Measurements from ENCODE around the gene SOX5. TPM values are rescaled to one million over a fixed set of nuclear protein-coding genes. Genes with fewer than 3 reads are reported as not detected.

SOX5 gene
- total RNA-seq, 2 experiments from 2014 or later, result 0.50 TPM; not detected in 1

DNA sequence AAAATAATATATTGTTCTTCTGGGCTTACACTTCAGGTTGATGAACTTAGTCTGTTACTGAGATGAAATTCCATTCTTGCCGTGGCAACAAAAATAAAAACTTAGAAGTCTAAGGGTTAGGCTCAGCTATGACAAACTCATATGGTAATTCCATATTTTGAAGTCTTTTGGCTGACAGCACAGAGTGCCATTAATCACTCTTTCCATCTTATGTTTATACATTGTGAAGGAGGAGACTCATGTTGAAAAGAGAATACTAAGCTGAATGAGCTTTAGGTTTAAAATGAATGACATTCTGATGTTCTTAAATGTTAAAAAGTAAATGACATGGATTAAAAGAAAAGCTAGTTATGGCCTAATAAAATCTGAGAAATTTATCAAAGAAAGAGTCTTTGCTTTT, 291.9 kb downstream of the SOX5 start:
- peaks cover 4% of the 10 kb centered on the region for H3K9me3 Mint-ChIP-seq (ENCODE audit: low read depth)
- H3K36me3 Mint-ChIP-seq, result no peaks in the 10 kb centered on the region
- H3K4me1 Mint-ChIP-seq, result no peaks in the 10 kb centered on the region
- ATAC-seq (no peak), DNase-seq (no peak)
- H3K4me3 Mint-ChIP-seq, result no peak overlapping the region
- H3K27me3 Mint-ChIP-seq, result no peaks in the 10 kb centered on the region
- H3K27ac Mint-ChIP-seq, result no peak overlapping the region
- CTCF ChIA-PET, result no interaction called here

- ATAC-seq, result no peak
- Mint-ChIP-seq H3K27ac (no peak overlapping the region), H3K4me3 (no peak overlapping the region), H3K9me3 (ENCODE audit: low read depth) (peaks cover 4% of the 10 kb centered on the region), H3K36me3 (no peaks in the 10 kb centered on the region), H3K4me1 (no peaks in the 10 kb centered on the region), H3K27me3 (no peaks in the 10 kb centered on the region)
- DNase-seq, result no peak
- CTCF ChIA-PET, result no interaction called here
Measured at GRCh38 chr12:23655884-23656283, 293.6 kb downstream of the SOX5 start.

- DNase-seq, result no peak
- no peaks in the 10 kb centered on the region for H3K27me3 Mint-ChIP-seq
- H3K4me1 Mint-ChIP-seq, result no peaks in the 10 kb centered on the region
- H3K9me3 Mint-ChIP-seq (ENCODE audit: low read depth), result peaks cover 4% of the 10 kb centered on the region
- H3K27ac Mint-ChIP-seq, result no peak overlapping the region
- no peak overlapping the region for H3K4me3 Mint-ChIP-seq
- H3K36me3 Mint-ChIP-seq, result no peaks in the 10 kb centered on the region
- CTCF ChIA-PET, result no interaction called here
- ATAC-seq, result no peak
Measured at GRCh38 chr12:23655112-23655511, 294.4 kb downstream of the SOX5 start.

- H3K4me3 Mint-ChIP-seq, result no peak overlapping the region
- ATAC-seq (no peak), DNase-seq (no peak)
- CTCF ChIA-PET, result no interaction called here
- H3K4me1 Mint-ChIP-seq, result no peaks in the 10 kb centered on the region
- H3K27ac Mint-ChIP-seq, result no peak overlapping the region
- no peaks in the 10 kb centered on the region for H3K9me3 Mint-ChIP-seq (ENCODE audit: low read depth)
- no peaks in the 10 kb centered on the region for H3K27me3 Mint-ChIP-seq
- no peaks in the 10 kb centered on the region for H3K36me3 Mint-ChIP-seq
Measured at GRCh38 chr12:23648546-23648945, 300.9 kb downstream of the SOX5 start.

DNA sequence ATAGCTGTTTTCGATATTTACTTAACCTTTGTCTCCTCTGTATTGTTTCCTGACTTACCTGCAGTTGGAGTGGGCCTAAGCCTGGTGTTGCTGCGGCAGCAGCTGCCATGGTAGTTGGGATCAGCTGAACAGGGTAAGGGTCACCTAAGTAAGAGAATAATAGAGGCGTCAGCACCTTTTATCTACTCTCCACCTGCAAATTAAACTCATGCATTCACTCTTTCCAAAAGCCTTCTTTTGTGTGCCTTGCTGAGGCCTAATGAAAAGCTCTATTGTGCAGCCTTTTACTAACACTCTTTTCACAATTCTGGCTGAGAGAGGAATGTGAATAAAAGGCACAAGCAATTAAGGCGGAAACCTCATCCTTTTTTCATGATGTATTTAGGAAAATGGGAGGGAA, 308.7 kb downstream of the SOX5 start:
- H3K4me1 Mint-ChIP-seq, result no peaks in the 10 kb centered on the region
- no peaks in the 10 kb centered on the region for H3K36me3 Mint-ChIP-seq
- CTCF ChIA-PET, result no interaction called here

GRCh38 chr12:23634344-23634743, 315.1 kb downstream of the SOX5 start:
- no peaks in the 10 kb centered on the region for H3K36me3 Mint-ChIP-seq
- no peaks in the 10 kb centered on the region for H3K27me3 Mint-ChIP-seq
- H3K4me1 Mint-ChIP-seq, result no peaks in the 10 kb centered on the region
- no peak overlapping the region for H3K27ac Mint-ChIP-seq
- H3K4me3 Mint-ChIP-seq, result no peak overlapping the region
- H3K9me3 Mint-ChIP-seq (ENCODE audit: low read depth), result peaks cover 9% of the 10 kb centered on the region
- CTCF ChIA-PET, result no interaction called here
- ATAC-seq (no peak), DNase-seq (no peak)

More for the DNA sequence above, 308.7 kb downstream of the SOX5 start:
- H3K9me3 Mint-ChIP-seq (ENCODE audit: low read depth), result peaks cover 8% of the 10 kb centered on the region
- H3K4me3 Mint-ChIP-seq, result no peak overlapping the region
- no peak for ATAC-seq
- DNase-seq, result no peak
- H3K27me3 Mint-ChIP-seq, result no peaks in the 10 kb centered on the region
- H3K27ac Mint-ChIP-seq, result no peak overlapping the region

DNA sequence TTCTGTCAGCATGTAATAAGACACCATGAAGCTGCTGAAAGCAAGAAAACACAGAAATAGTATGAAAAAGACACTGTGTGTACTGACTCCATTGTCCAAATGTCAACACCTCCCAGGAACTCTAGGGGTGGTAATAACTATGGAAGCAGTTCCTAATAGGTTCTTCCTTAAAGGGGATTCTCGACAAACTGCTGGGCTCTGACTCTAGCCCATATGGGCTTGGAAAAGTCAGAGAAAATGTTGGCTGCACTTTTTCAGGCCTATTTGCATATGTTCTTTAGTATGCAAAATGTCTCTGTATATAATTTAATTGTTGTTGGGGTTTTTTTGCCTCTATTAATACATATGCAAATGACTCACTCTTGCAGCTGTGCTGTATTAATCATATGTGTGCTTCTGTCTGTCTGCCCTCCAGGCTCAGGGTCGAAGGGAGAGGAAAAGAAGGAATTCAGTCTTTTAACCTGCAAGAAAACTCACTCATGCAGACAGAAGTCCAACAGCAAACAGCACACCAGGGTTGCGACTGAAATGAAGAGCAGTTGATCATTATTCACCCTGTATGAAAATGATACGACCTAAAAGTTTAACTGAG, 317.6 kb downstream of the SOX5 start:
- Mint-ChIP-seq H3K36me3 (no peaks in the 10 kb centered on the region), H3K4me1 (no peaks in the 10 kb centered on the region), H3K9me3 (ENCODE audit: low read depth) (peaks cover 3% of the 10 kb centered on the region), H3K27ac (no peak overlapping the region), H3K4me3 (no peak overlapping the region), H3K27me3 (no peaks in the 10 kb centered on the region)
- DNase-seq (no peak), ATAC-seq (no peak)
- CTCF ChIA-PET, result no interaction called here

- no peak for ATAC-seq
- H3K4me1 Mint-ChIP-seq, result no peaks in the 10 kb centered on the region
- CTCF ChIA-PET, result no interaction called here
- no peak overlapping the region for H3K27ac Mint-ChIP-seq
- no peak for DNase-seq
- H3K36me3 Mint-ChIP-seq, result no peaks in the 10 kb centered on the region
- no peak overlapping the region for H3K4me3 Mint-ChIP-seq
- H3K9me3 Mint-ChIP-seq (ENCODE audit: low read depth), result no peaks in the 10 kb centered on the region
- no peaks in the 10 kb centered on the region for H3K27me3 Mint-ChIP-seq
Measured at GRCh38 chr12:23630524-23630923, 318.9 kb downstream of the SOX5 start.

- peaks cover 3% of the 10 kb centered on the region for H3K9me3 Mint-ChIP-seq (ENCODE audit: low read depth)
- H3K27ac Mint-ChIP-seq, result no peak overlapping the region
- H3K36me3 Mint-ChIP-seq, result no peaks in the 10 kb centered on the region
- DNase-seq, result no peak
- CTCF ChIA-PET, result no interaction called here
- no peak for ATAC-seq
- no peaks in the 10 kb centered on the region for H3K27me3 Mint-ChIP-seq
- H3K4me3 Mint-ChIP-seq, result no peak overlapping the region
- H3K4me1 Mint-ChIP-seq, result no peaks in the 10 kb centered on the region
Measured at GRCh38 chr12:23628806-23629205, 320.7 kb downstream of the SOX5 start.

- Mint-ChIP-seq H3K4me3 (no peak overlapping the region), H3K4me1 (no peaks in the 10 kb centered on the region), H3K27me3 (no peaks in the 10 kb centered on the region), H3K9me3 (ENCODE audit: low read depth) (peaks cover 4% of the 10 kb centered on the region), H3K27ac (no peak overlapping the region), H3K36me3 (no peaks in the 10 kb centered on the region)
- DNase-seq, result no peak
- ATAC-seq, result no peak
- CTCF ChIA-PET, result interaction anchor here (0.7 kb wide), 1 partner anchor 72 kb away, joined by 3 read pairs; no protein-coding TSS in a partner anchor
Measured at GRCh38 chr12:23626791-23627190, 322.7 kb downstream of the SOX5 start.

DNA sequence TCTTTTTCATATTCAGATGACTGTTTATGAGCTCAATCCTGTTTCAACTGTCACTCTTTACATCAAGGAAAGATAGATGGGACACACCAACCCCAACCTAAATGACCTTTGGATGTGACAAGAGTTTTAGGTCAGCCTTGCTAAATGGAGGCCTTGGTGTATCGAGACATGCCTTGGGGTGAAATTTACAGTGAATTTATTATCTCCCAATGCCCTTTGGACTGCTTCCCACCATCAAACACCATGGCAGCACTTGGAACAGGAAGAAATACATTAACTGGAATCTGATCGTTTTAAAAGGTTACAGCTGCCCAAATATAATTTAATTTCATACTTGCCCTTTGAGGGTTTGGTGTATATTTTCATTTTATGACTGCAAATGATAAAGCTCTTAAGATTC, 327.6 kb downstream of the SOX5 start:
- Mint-ChIP-seq H3K36me3 (no peaks in the 10 kb centered on the region), H3K4me1 (no peaks in the 10 kb centered on the region), H3K9me3 (ENCODE audit: low read depth) (peaks cover 4% of the 10 kb centered on the region), H3K27me3 (no peaks in the 10 kb centered on the region), H3K27ac (no peak overlapping the region), H3K4me3 (no peak overlapping the region)
- no peak for ATAC-seq
- no peak for DNase-seq
- CTCF ChIA-PET, result interaction anchor here (1.0 kb wide), 1 partner anchor 22 kb away, joined by 3 read pairs; no protein-coding TSS in a partner anchor

DNA sequence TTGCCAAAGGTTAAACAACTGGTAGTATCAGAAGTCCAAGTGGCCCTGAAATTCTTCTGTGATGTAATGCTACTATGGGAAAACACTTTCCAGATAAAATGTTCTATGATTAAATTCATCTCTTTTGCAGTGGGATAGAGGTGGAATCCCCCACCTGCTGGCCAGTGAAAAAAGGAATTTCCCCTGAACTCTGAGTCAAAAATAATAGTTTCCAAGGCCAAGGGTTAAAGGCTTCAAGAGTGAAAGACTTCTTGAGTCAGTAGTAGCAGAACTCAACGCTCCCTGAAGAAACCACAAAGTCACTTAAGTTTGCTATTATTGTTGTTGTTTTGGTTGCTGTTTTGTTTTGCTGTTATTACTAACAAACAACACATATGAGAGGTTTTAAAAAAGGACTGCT, 330.8 kb downstream of the SOX5 start:
- H3K4me3 Mint-ChIP-seq, result no peak overlapping the region
- H3K36me3 Mint-ChIP-seq, result no peaks in the 10 kb centered on the region
- CTCF ChIA-PET, result no interaction called here
- no peaks in the 10 kb centered on the region for H3K4me1 Mint-ChIP-seq
- DNase-seq (no peak), ATAC-seq (no peak)
- H3K9me3 Mint-ChIP-seq (ENCODE audit: low read depth), result peaks cover 3% of the 10 kb centered on the region
- H3K27ac Mint-ChIP-seq, result no peak overlapping the region
- no peaks in the 10 kb centered on the region for H3K27me3 Mint-ChIP-seq

DNA sequence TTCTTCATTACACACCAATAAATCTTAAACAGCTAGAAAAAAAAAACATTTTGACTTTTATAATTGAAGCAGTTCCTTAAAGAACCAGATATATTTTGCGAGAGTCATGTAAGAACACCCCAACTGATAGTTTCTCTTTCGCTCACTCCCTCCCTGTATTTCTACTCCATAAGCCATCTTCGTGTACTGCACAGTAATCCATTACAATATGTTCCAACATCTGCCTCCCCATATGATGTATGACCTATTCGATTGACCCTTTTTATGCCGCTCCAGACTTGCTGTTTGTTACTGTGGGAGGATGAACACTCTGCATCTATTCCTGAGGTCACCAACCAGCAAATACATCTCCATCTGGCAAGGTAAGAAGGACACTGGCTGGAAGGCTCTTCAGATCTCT, 331.7 kb downstream of the SOX5 start:
- H3K27ac Mint-ChIP-seq, result no peak overlapping the region
- DNase-seq, result no peak
- no peaks in the 10 kb centered on the region for H3K36me3 Mint-ChIP-seq
- H3K9me3 Mint-ChIP-seq (ENCODE audit: low read depth), result peaks cover 3% of the 10 kb centered on the region
- no peak for ATAC-seq
- CTCF ChIA-PET, result no interaction called here
- no peak overlapping the region for H3K4me3 Mint-ChIP-seq
- H3K27me3 Mint-ChIP-seq, result no peaks in the 10 kb centered on the region
- no peaks in the 10 kb centered on the region for H3K4me1 Mint-ChIP-seq

DNA sequence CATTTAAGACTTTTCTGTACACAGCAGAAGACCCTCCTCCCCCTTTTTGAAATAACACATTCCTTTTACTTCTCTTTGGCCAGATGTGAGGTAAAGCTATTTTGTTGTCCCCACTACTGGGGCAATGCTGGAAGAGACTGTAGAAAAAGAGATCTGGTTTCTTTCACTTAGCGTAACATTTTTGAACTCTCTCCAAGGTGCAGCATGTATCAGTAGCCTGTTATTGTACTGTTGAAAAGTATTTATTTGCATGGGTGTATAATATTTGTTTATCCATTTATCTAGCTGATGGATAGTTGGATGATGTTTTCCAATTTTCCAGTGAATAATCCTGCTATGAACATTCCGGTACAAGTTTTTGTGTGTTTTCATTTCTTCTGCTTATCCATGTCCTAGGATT, 335.2 kb downstream of the SOX5 start:
- Mint-ChIP-seq H3K4me3 (no peak overlapping the region), H3K4me1 (no peaks in the 10 kb centered on the region), H3K9me3 (ENCODE audit: low read depth) (peaks cover 3% of the 10 kb centered on the region), H3K27ac (no peak overlapping the region), H3K36me3 (no peaks in the 10 kb centered on the region), H3K27me3 (no peaks in the 10 kb centered on the region)
- DNase-seq, result no peak
- CTCF ChIA-PET, result no interaction called here
- ATAC-seq, result no peak

DNA sequence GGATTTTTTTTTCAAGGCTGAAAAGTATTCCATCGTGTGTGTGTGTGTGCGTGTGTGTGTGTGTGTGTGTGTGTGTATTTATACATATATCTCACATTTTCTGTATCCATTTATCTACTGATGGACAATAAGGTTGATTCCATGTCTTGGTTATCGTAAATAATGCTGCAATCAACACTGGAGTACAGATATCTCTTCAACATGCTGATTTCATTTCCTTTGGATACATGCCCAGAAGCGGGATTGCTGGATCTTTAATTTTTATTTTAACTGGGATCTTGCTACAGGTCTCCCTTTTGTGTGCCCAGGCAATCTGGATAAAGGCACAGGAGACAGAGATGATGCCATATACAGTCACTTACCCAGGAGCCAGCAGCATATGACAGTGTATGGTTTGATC, 338.1 kb downstream of the SOX5 start:
- Mint-ChIP-seq H3K27me3 (no peaks in the 10 kb centered on the region), H3K4me3 (no peak overlapping the region), H3K36me3 (no peaks in the 10 kb centered on the region), H3K4me1 (no peaks in the 10 kb centered on the region), H3K9me3 (ENCODE audit: low read depth) (no peaks in the 10 kb centered on the region), H3K27ac (no peak overlapping the region)
- CTCF ChIA-PET, result no interaction called here
- DNase-seq (no peak), ATAC-seq (no peak)
